Liver (tissue), 9 donors: Measurements from ENCODE around the gene RAVER1. TPM values are rescaled to one million over a fixed set of nuclear protein-coding genes. Genes with fewer than 3 reads are reported as not detected.

ENCODE experiments used
- DNase-seq: peaks from one replicate; pipeline ENCODE4 v3.0.0-alpha.2; 2017; ENCODE audit warnings: low spot score
- H3K27ac ChIP-seq, 2 donors: one replicate each; pipeline ENCODE4 v1.7.0; 2013; ENCODE audit warnings: inconsistent platforms in 2 of 2, low read length in 2 of 2, control low read depth in 1 of 2, low read depth in 1 of 2, mild to moderate bottlenecking in 1 of 2
- H3K27me3 ChIP-seq, 4 donors: one replicate each; pipeline versions ENCODE4 v1.6.1 to v1.7.0; 2013; ENCODE audit warnings: low read length in 3 of 4, inconsistent platforms in 1 of 4, mild to moderate bottlenecking in 1 of 4, moderate library complexity in 1 of 4; ENCODE audit not compliant: control insufficient read depth in 4 of 4, insufficient read depth in 4 of 4
- H3K36me3 ChIP-seq, 4 donors: one replicate each; pipeline versions ENCODE4 v1.6.1 to v1.7.0; 2013; ENCODE audit warnings: low read length in 3 of 4, mild to moderate bottlenecking in 3 of 4, low read depth in 1 of 4, moderate library complexity in 1 of 4; ENCODE audit not compliant: control insufficient read depth in 4 of 4, insufficient read depth in 3 of 4
- H3K4me1 ChIP-seq, 4 donors: one replicate each; pipeline versions ENCODE4 v1.6.1 to v1.7.0; 2013; ENCODE audit warnings: low read length in 3 of 4, mild to moderate bottlenecking in 3 of 4, moderate library complexity in 1 of 4; ENCODE audit not compliant: control insufficient read depth in 4 of 4, insufficient read depth in 4 of 4
- H3K4me3 ChIP-seq, 3 donors: one replicate each; pipeline versions ENCODE4 v1.6.1 to v1.7.0; 2013; ENCODE audit warnings: low read length in 3 of 3, control low read depth in 1 of 3, low read depth in 1 of 3, mild to moderate bottlenecking in 1 of 3
- H3K9ac ChIP-seq, 2 donors: one replicate each; pipeline ENCODE4 v1.7.0; 2013; ENCODE audit warnings: low read length in 2 of 2, mild to moderate bottlenecking in 2 of 2, moderate library complexity in 2 of 2, control low read depth in 1 of 2, low read depth in 1 of 2
- H3K9me3 ChIP-seq, 4 donors: one replicate each; pipeline versions ENCODE4 v1.6.1 to v1.7.0; 2013; ENCODE audit warnings: low read length in 3 of 4; ENCODE audit not compliant: control insufficient read depth in 4 of 4
- ATF3 ChIP-seq: IDR thresholded peaks from 2 replicates; pipeline ENCODE4 v1.6.1; 2016; ENCODE audit warnings: antibody characterized with exemption
- CTCF ChIP-seq: fragments of 150-350 bp; IDR thresholded peaks from 2 replicates; pipeline ENCODE4 v1.5.1; 2017; ENCODE audit warnings: improper control_type of control experiment, low read depth, low read length; ENCODE audit not compliant: missing input control
- EGR1 ChIP-seq, 2 donors: IDR thresholded peaks; 2 replicates each; pipeline ENCODE4 v1.6.1; 2016 to 2018; ENCODE audit warnings: antibody characterized with exemption in 2 of 2, low read depth in 2 of 2
- FOXA1 ChIP-seq: IDR thresholded peaks from 2 replicates; pipeline ENCODE4 v1.6.1; 2016; ENCODE audit warnings: antibody characterized with exemption
- FOXA2 ChIP-seq: IDR thresholded peaks from 2 replicates; pipeline ENCODE4 v1.6.1; 2016; ENCODE audit warnings: antibody characterized with exemption
- GABPA ChIP-seq, 2 donors: IDR thresholded peaks in 1 of 2; conservative IDR thresholded peaks in 1 of 2; 2 replicates each; pipeline ENCODE4 v1.6.1; 2016; ENCODE audit warnings: antibody characterized with exemption in 2 of 2, mild to moderate bottlenecking in 1 of 2, moderate library complexity in 1 of 2
- HNF4A ChIP-seq, 2 donors: conservative IDR thresholded peaks; 2 replicates each; pipeline ENCODE4 v1.6.1; 2016; ENCODE audit warnings: antibody characterized with exemption in 2 of 2, mild to moderate bottlenecking in 2 of 2
- HNF4G ChIP-seq: IDR thresholded peaks from 2 replicates; pipeline ENCODE4 v1.6.1; 2016; ENCODE audit warnings: antibody characterized with exemption
- JUND ChIP-seq, 2 donors: IDR thresholded peaks; 2 replicates each; pipeline ENCODE4 v1.6.1; 2016; ENCODE audit warnings: antibody characterized with exemption in 2 of 2
- MAX ChIP-seq: IDR thresholded peaks from 2 replicates; pipeline ENCODE4 v1.6.1; 2016; ENCODE audit warnings: antibody characterized with exemption
- NR2F2 ChIP-seq: IDR thresholded peaks from 2 replicates; pipeline ENCODE4 v1.6.1; 2016; ENCODE audit warnings: antibody characterized with exemption
- RAD21 ChIP-seq, 2 donors: IDR thresholded peaks; 2 replicates each; pipeline ENCODE4 v1.6.1; 2016; ENCODE audit warnings: antibody characterized with exemption in 2 of 2, mild to moderate bottlenecking in 2 of 2
- REST ChIP-seq: IDR thresholded peaks from 2 replicates; pipeline ENCODE4 v1.6.1; 2016; ENCODE audit warnings: antibody characterized with exemption, mild to moderate bottlenecking
- RXRA ChIP-seq, 2 donors: IDR thresholded peaks; 2 replicates each; pipeline ENCODE4 v1.6.1; 2017 to 2018; ENCODE audit warnings: antibody characterized with exemption in 2 of 2, mild to moderate bottlenecking in 1 of 2
- SP1 ChIP-seq: IDR thresholded peaks from 2 replicates; pipeline ENCODE4 v1.6.1; 2018; ENCODE audit warnings: antibody characterized with exemption, mild to moderate bottlenecking
- TAF1 ChIP-seq: conservative IDR thresholded peaks from 2 replicates; pipeline ENCODE4 v1.6.1; 2016; ENCODE audit warnings: antibody characterized with exemption, mild to moderate bottlenecking
- YY1 ChIP-seq: IDR thresholded peaks from 2 replicates; pipeline ENCODE4 v1.6.1; 2016; ENCODE audit warnings: antibody characterized with exemption, mild to moderate bottlenecking
- ZBTB33 ChIP-seq: IDR thresholded peaks from 2 replicates; pipeline ENCODE4 v1.6.1; 2016; ENCODE audit warnings: antibody characterized with exemption
- WGBS: extraction: QIAGEN DNeasy Blood & Tissue Kit; methylation state at CpG from one replicate; pipeline ENCODE4 v1.1.7; 2013; 5-methylcytosine and 5-hydroxymethylcytosine counted together
- polyA plus RNA-seq, 2 donors: library from polyadenylated mRNA; stranded (reverse) in 1 of 2; unstranded in 1 of 2; fragments of 200-250 nt in 1 of 2; fragments of >200 nt in 1 of 2; fragmentation: Nextera tagmentation in 1 of 2; extraction: Ambion mirVana in 1 of 2; gene quantifications; one replicate each; pipeline versions ENCODE4 v1.2.1 to v1.2.3, GENCODE V29; 2013 to 2015
- total RNA-seq, 2 donors: library from RNA; depleted of rRNA; stranded (reverse); fragments of >200 nt; gene quantifications; one replicate each; pipeline ENCODE4 v1.2.3, GENCODE V29; 2014
- donor health status: healthy.
- donor health status: healthy.
- donor health status: healthy.
- donor health status: healthy.
- donor health status: healthy.

Gene RAVER1
- total and polyA plus RNA-seq, 4 donors: 2.1 to 13.6 (median 6.2) TPM

GRCh38 chr19:10374931-10375330 lies 41.6 kb upstream of the RAVER1 start:
- Histone ChIP-seq H3K9ac (no peak overlapping the region), H3K27me3 (no peaks in the 10 kb centered on the region), H3K4me3 (no peak overlapping the region), H3K9me3 (no peaks in the 10 kb centered on the region), H3K36me3 (peaks cover 3 to 13% (median 7%) of the 10 kb centered on the region in 4 donors), H3K27ac (no peak overlapping the region), H3K4me1 (peaks cover 3 to 6% (median 5%) of the 10 kb centered on the region in 4 donors)
- TF ChIP-seq TAF1 (no peak), MAX (no peak), SP1 (no peak), NR2F2 (no peak), HNF4A (conservative IDR thresholded peaks at IDR 0.05) (no peak), YY1 (no peak), GABPA (IDR thresholded peaks at IDR 0.05 in 1 of 2, conservative IDR thresholded peaks at IDR 0.05 in 1 of 2) (no peak), RXRA (IDR thresholded peaks at IDR 0.05) (no peak)
- WGBS: 88% methylated on average over 5 of the region's 5 CpGs
- no peak for DNase-seq

GRCh38 chr19:10372690-10373089 lies 39.4 kb upstream of the RAVER1 start:
- peaks cover 0 to 1% (median 0%) of the 10 kb centered on the region in 4 donors for H3K4me1 ChIP-seq
- peaks cover 7 to 22% (median 15%) of the 10 kb centered on the region in 4 donors for H3K36me3 ChIP-seq
- H3K27ac ChIP-seq: no peak overlapping the region
- H3K9ac ChIP-seq: no peak overlapping the region
- H3K9me3 ChIP-seq: no peaks in the 10 kb centered on the region
- no peaks in the 10 kb centered on the region for H3K27me3 ChIP-seq
- DNase-seq: no peak
- TF ChIP-seq GABPA (IDR thresholded peaks at IDR 0.05 in 1 of 2, conservative IDR thresholded peaks at IDR 0.05 in 1 of 2): no peak
- no peak for TF ChIP-seq ZBTB33
- TF ChIP-seq SP1: no peak
- TF ChIP-seq EGR1 (IDR thresholded peaks at IDR 0.05; ENCODE audit: low read depth in 2 of 2): no peak
- no peak for TF ChIP-seq RAD21 (IDR thresholded peaks at IDR 0.05)
- TF ChIP-seq NR2F2: no peak
- no peak for TF ChIP-seq ATF3
- TF ChIP-seq FOXA1: no peak
- TF ChIP-seq JUND (IDR thresholded peaks at IDR 0.05): no peak
- TF ChIP-seq CTCF: no peak
- no peak for TF ChIP-seq HNF4G
- TF ChIP-seq FOXA2: no peak
- no peak for TF ChIP-seq MAX
- TF ChIP-seq YY1: no peak
- no peak for TF ChIP-seq RXRA (IDR thresholded peaks at IDR 0.05)
- no peak for TF ChIP-seq HNF4A (conservative IDR thresholded peaks at IDR 0.05)
- TF ChIP-seq REST: no peak
- TF ChIP-seq TAF1: no peak
- H3K4me3 ChIP-seq: no peak overlapping the region
- 91% methylated on average over 3 of the region's 3 CpGs for WGBS
